ENCODE measurements around the gene RAD51B.
A peak's percentile ranks its signal among the peaks of the same experiment; 100 is the strongest.
"Not testable (repeated sequence)": the region's sequence is repeated elsewhere in the genome, so short reads cannot be mapped to it uniquely, and the experiment has no call there.

Gene RAD51B

DNA sequence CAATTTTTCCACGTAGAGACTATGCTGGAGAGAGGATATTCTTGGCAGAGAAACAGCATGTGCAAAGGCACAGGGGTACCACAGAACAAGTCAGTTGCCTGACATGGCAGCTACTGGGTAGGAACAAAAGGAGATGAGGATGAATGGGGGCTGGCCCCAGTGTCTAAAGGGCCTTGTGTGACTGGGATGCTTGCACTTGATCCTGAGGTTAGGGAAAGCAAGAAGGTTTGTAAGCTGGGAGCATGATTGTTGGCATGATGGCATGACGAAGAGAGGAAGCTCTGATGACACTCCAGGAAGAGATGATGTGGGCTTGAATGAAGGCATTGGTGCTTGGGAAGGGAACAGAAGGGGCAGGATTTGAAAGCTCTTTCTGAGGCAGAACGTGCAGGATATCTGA is 834.2 kb downstream of the RAD51B start:
- no peak for DNase-seq

DNA sequence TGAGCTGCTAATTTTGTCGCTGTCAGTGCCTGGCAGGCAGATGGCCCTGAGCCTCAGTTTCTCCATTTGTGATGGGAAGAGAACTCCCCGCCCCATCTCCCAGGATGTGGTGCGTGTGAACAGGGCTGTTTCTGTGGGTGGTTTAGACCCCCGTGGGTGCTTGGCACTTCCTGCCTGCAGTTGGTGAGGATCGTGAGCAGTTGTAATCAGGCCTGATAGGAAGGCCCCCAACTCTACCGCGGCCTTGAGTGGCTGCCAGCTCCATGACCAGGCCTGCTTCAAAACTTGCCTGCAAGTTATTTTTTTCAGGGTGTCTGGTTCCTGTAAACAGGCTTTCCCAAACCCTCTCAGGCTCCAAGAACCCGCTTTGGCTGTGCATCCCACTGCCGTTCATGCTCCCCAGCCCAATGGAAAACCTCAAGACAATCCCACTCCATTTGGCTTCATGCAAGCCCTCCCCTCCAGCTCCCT is 834.9 kb downstream of the RAD51B start:
- no peak for DNase-seq

GRCh38 chr14:68655021-68655831 is 835.6 kb downstream of the RAD51B start:
- DNase-seq = peak; percentile 34

DNA sequence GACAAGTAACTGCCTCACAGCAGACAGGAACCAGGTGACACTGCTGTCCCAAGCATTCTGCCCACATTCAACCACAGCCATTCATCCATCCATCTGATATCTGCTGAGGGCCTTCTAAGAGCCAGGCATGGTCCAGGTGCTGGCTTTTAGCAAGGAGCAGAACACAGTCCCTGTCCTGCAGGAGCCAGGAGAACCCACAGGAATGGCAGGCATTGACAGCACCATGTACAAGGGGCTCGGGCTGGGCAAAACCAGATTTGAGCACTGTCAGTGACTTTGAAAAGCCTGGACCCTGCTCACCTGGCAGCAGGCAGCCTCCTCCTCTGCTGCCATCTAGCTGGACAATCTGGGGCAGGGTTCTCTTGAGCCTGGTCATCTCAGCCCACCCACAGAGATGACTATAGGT is 836.3 kb downstream of the RAD51B start:
- no peak for DNase-seq

DNA sequence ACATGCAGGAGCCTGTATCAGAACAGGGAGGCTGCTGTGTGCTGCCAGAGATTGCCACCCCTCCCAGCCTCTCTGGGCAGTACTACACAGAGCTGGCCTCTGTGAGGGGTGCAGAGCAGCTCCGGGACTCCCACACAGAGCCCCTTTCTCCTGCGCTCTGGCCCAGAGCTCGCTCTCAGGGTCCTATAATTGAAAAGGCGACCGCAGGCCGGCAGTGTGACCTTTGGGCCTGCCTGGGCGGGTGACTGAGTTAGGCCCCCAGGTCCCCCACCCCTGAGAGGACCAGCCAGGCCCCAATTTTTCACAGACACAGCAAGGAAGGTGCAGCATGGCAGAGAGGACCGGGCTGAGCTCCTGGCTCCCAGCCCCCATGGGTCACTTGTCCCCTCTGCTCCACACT is 836.9 kb downstream of the RAD51B start:
- DNase-seq = no peak

DNA sequence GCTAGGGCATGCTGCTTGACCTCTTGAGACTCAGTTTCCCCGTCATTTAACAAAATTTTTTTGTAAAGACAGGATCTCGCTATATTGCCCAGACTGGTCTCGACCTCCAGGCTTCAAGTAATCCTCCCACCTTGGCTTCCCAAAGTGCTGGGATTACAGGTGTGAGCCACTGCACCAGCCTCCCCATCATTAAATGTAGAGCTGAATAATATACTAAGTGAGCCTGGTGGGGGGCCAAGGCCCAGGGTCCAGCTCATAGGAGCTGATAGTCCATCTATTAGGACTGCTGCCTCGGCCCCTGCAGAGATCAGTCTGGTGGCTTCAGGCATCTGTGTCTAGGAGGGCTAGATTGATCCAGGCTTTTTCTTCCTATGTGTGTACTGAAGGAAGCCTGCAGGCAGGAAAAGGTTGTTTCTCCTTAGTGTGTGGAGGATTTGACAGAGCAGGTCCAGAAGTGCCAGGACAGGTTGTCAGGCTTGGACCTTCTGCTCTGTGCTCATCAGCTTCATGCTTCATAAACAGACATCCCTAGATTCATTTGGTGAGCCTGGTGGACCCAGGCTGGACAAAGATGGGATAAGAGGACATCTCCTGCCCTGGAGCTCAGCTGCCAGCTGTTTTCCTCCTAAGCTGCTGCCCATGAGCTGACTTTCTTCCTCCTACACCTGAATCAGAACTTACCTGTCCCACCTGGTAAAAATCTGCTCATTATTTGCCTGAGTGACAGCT is 837.9 kb downstream of the RAD51B start:
- no peak for DNase-seq

DNA sequence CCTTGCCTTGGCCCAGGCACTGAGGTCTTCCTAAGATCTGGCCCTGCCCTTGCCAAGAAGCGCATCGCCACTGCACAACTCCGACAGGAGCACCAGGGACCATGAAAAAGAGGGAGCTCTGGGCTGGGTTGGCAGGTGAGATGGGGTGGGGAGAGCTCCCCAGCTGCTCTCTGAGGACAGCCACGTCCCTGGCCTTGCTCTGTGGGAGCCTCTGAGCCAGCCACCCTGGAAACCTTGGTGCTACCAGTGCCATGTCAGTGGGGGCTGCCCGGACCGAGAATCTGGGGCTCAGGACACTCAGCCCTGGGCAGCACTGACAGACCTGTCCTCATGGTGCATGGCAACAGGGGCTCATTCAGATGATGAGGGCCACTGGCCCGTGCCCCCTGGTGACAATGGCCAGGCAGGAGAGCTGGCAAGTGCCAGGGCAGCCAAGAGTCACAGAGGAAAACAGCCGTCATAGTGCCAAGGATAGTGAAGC is 838.5 kb downstream of the RAD51B start:
- DNase-seq = no peak

DNA sequence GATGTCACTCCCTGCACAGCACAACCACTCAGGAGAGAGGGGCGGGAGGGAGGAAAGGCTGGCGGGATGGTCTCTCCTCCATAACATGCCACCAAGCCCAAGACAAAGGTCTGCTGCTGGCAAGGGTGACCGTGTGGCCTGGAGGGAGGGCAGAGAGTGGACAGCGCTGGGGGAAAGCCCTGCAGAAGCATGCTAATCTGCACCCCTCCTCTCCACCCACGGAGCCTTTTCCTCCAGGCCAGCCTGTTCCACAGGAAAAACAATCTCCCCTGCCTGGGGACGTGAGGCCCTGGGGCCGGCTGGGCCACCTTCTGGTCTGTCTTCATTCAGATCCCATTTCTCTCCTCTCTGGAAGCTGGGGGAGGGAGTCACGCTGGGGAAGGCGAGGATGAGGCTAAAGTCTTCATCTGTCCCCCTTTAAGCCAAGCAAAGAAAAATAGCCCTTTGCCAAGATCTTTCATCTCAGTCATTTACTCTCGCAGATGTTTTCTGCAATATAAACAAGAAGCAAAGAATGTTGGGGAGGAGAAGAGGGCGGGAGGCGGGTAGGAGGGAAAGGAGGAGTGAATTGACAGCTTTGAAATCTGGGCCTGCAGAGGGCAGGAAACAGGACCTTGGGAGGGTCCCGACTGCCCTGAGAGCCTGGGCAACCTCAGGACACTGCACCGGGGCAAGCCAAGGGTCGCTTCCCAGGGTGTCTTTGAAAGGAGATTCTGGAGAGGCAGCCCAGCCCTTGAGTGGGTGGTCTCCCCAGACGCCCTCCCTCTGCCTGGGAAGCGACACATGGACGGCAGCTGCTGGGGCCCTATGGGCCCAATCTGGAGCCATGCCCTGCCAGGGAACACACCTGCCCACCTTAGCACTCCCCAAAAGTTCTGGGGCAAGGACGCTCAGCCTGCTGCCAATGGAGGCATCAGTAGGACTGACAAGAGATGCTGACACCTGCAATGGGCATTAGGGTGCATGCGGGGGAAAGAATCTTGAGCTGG is 839.7 kb downstream of the RAD51B start:
- peak; percentile 51 for DNase-seq

DNA sequence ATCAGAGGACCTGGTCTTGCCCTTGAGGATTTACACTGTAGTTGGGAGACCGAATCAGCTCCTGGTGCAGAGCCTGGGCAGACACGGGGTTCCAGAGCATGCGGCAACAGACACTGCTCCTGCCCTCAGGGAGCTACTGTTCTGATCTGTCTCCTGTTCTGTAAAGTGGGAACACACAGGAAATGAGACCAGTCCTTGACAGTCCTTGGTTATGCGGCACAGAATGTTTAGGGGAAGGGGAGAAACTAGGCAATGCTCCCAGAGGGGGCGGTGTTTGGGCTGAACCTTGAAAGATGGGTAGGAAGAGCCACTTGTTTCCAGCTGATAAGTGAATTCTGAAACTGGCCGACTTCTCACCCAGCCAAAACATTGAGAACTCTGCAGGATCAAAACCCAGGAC is 840.9 kb downstream of the RAD51B start:
- DNase-seq = no peak

GRCh38 chr14:68661226-68662225 is 841.9 kb downstream of the RAD51B start:
- DNase-seq = no peak

DNA sequence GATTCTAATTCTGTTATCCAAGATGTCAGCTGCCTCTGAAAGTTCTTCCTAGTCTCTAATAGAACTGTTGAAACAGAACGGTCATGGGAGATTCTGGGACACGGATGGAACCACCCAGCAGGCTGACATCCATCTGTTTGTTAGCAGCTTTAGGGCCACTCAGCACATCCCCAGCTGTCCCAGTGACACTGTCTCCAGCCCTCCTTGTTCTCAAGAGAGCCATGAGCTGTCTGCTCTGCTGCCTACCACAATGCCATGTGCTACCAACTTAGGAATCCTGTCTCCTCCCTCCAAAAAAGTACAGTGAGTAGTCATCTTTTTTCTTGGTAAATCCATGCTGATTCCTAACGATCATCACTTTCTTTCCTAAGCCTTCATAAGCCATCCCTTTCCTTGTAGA is 842.8 kb downstream of the RAD51B start:
- DNase-seq = peak; percentile 38

GRCh38 chr14:68662826-68663225 is 843.2 kb downstream of the RAD51B start:
- not testable (repeated sequence) for DNase-seq

GRCh38 chr14:68663385-68664076 is 844.0 kb downstream of the RAD51B start:
- peak; percentile 40 for DNase-seq

DNA sequence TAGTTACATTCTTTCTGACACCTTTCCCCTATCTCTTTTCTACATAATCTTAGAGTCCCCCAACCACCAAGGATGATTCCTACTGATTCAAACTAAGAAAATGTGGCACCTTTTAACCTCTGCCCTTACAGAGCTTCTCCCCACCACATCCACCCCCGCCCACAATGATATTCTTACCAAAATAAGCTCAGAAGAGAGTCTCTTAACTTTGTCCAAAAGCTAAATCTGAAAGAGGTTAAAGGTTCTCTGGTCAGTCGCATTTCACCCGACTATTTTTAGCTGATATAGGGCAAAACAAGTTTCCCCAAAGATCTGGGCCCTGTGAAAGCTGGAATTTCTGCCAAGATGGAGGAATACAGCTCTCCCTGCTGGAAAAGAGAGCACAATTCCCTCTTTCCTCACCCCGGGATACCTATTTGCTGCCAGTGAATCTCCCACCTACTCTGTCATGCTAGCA is 844.7 kb downstream of the RAD51B start:
- DNase-seq = no peak

DNA sequence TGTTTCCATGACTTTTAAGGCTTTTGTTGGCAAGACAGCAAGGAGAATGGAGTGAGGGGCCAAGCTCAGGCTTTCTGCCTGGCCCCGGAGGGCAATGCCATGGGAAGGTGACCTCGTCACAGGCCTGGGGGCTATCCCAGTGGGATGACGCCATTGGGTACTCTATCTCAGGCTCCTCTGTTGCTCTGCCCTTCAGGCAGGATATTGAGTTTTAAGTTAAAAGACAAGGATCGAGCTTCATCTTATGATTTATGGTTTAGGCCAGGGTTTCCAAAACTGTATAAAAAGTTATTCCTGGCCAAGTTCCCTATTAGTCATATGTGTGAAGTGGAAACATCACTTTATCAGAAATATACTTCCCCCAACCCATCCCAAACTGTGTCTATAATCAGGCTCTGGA is 845.6 kb downstream of the RAD51B start:
- peak; percentile 86 for DNase-seq

DNA sequence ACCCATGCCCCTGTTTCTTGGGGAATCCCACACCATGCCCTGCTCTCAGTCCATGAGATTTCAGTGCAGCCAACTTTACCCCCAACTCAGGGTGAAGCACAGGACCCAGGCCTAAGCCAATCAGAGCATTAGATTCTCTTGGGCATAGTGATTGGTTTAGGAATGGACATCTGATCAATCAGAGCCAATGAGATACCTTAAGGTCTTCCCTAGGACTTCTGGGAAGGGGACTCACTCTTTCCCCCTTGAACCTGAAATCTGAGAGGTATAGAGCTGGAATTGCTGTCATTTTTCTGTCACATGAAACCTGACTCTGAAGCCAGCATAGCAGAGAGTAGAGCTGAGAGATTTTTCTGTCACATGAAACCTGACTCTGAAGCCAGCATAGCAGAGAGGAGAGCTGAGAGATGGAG is 846.2 kb downstream of the RAD51B start:
- DNase-seq = no peak

DNA sequence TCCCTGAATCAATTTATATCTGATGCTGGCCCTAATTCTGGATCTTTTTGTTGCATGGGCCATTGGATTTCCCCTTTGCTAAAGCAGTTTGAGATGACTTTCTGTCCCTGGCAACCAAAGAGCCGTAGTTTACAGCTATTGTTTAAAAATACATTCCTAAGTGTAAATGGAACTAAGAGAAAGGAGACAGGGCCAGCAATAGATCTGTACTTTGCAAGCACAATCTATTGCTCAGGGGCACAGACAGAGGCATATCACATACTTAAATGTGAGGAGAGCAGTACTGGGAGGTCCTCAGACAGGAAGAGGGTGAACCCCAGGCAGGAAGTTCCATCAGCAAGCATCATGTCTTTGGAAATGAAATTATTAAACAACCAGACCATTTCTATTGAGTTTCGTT is 846.7 kb downstream of the RAD51B start:
- peak; percentile 39 for DNase-seq

- DNase-seq = no peak
Observed at GRCh38 chr14:68666899-68667298, 847.3 kb downstream of the RAD51B start.

DNA sequence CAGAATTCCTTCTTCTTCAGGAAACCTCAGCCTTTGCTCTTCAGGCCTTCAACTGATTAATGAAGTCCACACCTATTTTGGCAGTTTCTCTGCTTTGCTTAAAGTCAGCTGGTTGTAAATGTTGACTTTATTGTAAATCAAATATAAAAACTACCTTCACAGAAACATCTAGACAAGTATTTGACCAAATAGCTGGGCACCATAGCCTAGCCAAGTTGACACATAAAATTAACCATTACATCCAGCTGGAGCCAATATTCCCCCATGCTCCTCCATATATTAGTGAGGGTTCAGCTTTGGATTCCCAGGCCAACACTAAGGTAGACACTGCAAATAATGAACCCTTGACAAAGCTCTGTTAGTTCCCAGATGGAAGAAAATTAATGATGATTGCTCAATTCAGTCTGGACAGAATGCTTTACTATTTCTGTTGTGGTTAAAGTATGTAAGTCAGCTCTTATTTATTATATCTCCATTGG is 847.8 kb downstream of the RAD51B start:
- DNase-seq = peak; percentile 86

- DNase-seq = no peak
Observed at GRCh38 chr14:68668028-68668427, 848.4 kb downstream of the RAD51B start.

GRCh38 chr14:68668531-68668930 is 849.0 kb downstream of the RAD51B start:
- DNase-seq = no peak
